NOMO-1 treated with dmso at 0.1 percent for 144 hours (cell line): ENCODE results near the gene MPEG1.

Experiments used
- DNase-seq: peaks from one replicate; lab custom pipeline; 2025; ENCODE audit not compliant: unreplicated experiment; lab: John Stamatoyannopoulos, UW

The MPEG1 gene

GRCh38 chr11:59188954-59189353 lies 23.8 kb downstream of the MPEG1 start:
- DNase-seq, result no peak

- DNase-seq, result no peak
Measured at GRCh38 chr11:59187587-59187986, 25.1 kb downstream of the MPEG1 start.

- no peak for DNase-seq
Measured at GRCh38 chr11:59187035-59187434, 25.7 kb downstream of the MPEG1 start.

GRCh38 chr11:59186130-59186594 lies 26.6 kb downstream of the MPEG1 start:
- DNase-seq, result no peak

DNA sequence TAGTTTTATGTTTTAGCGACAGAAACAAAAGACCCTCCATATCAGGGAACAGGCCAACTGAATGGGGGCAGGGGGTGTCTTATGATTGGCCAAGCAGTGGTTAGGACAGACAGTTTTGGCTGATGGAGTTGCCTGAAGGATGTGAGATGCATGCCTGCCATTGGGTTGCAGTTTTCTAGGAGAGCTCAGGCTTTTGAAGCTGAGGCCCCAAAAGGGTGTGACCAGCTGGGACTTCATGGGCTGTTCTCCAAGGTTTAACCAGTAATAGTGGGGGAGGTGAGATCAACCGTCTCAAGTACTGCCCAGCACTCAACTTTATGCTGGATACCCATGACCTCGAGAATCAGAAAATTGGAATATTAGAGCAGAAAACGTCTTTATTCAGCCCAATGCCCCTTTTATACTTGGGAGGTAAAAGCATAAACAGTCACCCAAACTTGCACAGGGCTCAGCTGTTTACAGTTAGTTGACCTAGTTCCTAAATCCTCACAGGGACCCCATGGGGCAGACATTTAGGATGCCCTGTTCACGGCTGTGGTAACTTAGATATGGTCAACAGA lies 27.3 kb downstream of the MPEG1 start:
- DNase-seq, result no peak

- DNase-seq, result no peak
Measured at GRCh38 chr11:59184691-59185339, 27.9 kb downstream of the MPEG1 start.

GRCh38 chr11:59183771-59184170 lies 29.0 kb downstream of the MPEG1 start:
- no peak for DNase-seq

GRCh38 chr11:59182457-59183151 lies 30.1 kb downstream of the MPEG1 start:
- no peak for DNase-seq

- no peak for DNase-seq
Measured at GRCh38 chr11:59181746-59182456, 30.8 kb downstream of the MPEG1 start.

GRCh38 chr11:59180907-59181306 lies 31.8 kb downstream of the MPEG1 start:
- DNase-seq, result no peak

GRCh38 chr11:59180168-59180776 lies 32.5 kb downstream of the MPEG1 start:
- DNase-seq, result no peak

DNA sequence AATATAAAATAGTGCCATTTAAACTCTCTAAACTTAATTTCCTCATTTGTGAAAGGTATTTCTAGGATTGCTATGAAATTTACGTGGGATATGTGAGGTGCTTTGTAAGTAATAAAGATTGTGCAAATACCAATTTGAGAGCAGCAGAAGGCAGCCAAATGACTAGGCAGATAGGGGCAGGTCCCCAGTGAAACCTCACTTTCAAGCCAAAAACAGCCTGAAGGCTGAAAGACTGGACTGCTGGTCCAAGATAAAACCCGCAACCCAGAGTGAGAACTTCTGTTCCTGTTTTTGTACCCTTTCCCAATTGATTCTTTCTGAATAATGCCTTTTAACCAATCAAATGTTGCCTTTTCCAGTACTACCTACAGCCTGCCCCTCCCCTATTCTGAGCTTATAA lies 33.6 kb downstream of the MPEG1 start:
- no peak for DNase-seq

- no peak for DNase-seq
Measured at GRCh38 chr11:59178402-59178801, 34.3 kb downstream of the MPEG1 start.

- no peak for DNase-seq
Measured at GRCh38 chr11:59176330-59176729, 36.4 kb downstream of the MPEG1 start.

DNA sequence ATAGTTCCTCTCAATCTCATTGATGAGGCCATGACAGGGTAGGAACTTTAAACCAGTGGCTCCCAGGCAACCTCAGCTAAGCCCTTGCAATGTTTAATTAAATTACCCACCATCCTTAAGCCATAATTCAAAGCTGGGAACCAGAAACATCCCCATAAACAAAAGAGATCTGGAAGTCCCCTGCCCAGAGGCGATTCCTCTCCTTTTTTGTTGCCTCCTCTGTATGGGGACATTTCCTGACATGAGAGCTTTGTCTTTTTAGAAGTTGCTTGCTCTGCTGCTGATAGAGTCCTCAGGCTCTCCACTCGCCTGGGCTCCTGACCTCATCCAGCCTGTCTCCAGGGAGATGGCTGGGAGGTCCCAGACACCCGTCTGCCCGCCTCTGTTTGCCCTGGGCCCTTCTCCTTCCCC lies 37.6 kb downstream of the MPEG1 start:
- no peak for DNase-seq

DNA sequence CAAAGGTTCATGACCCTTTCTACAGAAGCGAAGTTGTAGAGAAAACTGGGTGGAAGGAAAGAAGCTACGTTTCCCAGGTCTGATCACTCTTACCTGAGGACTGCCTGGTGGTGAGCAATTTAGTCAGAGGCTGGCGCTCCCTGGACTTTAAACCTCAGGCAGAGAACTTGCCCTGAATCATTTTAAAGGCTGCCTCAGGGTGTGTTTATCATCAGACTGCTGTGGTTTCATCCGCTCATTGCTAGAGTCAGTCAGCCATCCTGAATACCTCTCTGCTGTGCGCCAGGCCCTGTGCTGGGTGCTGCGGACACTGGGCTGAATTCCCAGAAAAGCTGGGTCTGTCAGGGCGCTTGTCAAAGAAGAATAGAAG lies 38.1 kb downstream of the MPEG1 start:
- DNase-seq, result no peak

- no peak for DNase-seq
Measured at GRCh38 chr11:59173964-59174663, 38.6 kb downstream of the MPEG1 start.

DNA sequence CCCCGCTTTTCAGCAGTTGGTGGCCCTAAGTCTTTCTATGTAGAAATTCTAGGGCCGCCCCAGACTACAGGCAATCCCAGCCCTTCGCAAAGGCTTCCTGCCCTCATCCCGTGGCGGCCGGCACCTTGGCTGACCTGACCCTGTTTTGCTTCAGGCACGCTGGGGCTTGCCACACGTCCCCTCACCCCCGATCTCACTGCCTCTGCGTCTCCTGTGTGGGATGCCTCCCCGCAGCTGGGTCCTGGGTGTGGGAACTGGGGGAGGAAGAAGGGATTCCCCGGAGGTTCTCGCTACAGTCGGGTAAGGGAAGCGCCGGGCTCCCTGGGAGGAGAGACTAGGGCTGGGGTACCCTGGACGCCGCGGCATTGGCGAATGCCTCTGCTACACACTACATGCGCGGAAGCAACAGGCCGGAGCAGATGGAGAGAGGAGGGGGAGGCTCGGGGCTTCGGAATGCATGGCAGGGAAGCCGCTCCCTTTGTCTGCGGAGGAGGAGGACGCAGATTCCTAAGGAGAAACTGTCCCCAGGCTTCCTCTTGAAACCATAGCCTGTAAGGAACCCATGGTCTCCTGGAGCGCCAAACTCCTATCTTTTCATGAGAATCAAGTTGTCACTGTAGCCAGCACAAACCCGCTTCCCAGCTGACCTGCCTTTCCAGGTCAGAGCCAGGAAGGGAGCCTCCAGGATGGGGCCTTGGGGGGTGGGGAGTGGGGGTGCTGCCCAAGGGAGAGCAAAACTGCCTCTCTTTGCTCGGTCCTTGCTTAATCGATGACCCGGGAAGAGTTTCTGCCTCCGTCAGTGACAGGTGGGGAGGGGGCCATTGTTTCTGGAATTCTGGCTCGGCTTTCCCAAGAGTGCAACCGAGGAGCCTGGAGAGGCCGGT lies 39.4 kb downstream of the MPEG1 start:
- DNase-seq, result no peak

- no peak for DNase-seq
Measured at GRCh38 chr11:59172345-59173079, 40.2 kb downstream of the MPEG1 start.
